CD14-positive monocyte (primary cell): Measurements from ENCODE around the gene ITPR2. TPM values are rescaled to one million over a fixed set of nuclear protein-coding genes. Genes with fewer than 3 reads are reported as not detected.

Experiments used
- DNase-seq, 3 donors: peaks; one replicate each; pipeline ENCODE4 v3.0.0-alpha.2; 2011 to 2022
- H2AFZ ChIP-seq: 2 replicates; pipeline ENCODE4 v1.6.0; 2012; ENCODE audit warnings: mild to moderate bottlenecking, low read depth, low read length, inconsistent platforms; ENCODE audit not compliant: insufficient read depth, poor library complexity, severe bottlenecking
- H3K27ac ChIP-seq, 2 donors: 1 replicate in 1 of 2; 2 replicates in 1 of 2; pipeline ENCODE4 v1.5.1; 2012 to 2013; ENCODE audit warnings: low read length in 2 of 2, control low read depth in 1 of 2, inconsistent platforms in 1 of 2, low read depth in 1 of 2, mild to moderate bottlenecking in 1 of 2
- H3K27me3 ChIP-seq, 2 donors: one replicate each; pipeline versions ENCODE4 v1.6.0 to v1.6.1; 2011 to 2013; ENCODE audit warnings: low read length in 2 of 2; ENCODE audit not compliant: control insufficient read depth in 2 of 2, insufficient read depth in 2 of 2
- H3K36me3 ChIP-seq, 2 donors: replicated peaks in 1 of 2; 1 replicate in 1 of 2; 2 replicates in 1 of 2; pipeline versions ENCODE4 v1.5.1 to v1.6.1; 2012 to 2013; ENCODE audit warnings: low read length in 2 of 2, control low read depth in 1 of 2, inconsistent platforms in 1 of 2, mild to moderate bottlenecking in 1 of 2; ENCODE audit not compliant: insufficient read depth in 2 of 2, control insufficient read depth in 1 of 2
- H3K4me1 ChIP-seq, 2 donors: 1 replicate in 1 of 2; 2 replicates in 1 of 2; pipeline versions ENCODE4 v1.5.1 to v1.6.1; 2012 to 2013; ENCODE audit warnings: low read length in 2 of 2, control low read depth in 1 of 2, inconsistent platforms in 1 of 2, mild to moderate bottlenecking in 1 of 2, moderate library complexity in 1 of 2; ENCODE audit not compliant: insufficient read depth in 2 of 2, control insufficient read depth in 1 of 2
- H3K4me2 ChIP-seq: replicated peaks from 2 replicates; pipeline ENCODE3; 2012; ENCODE audit warnings: low read length, moderate library complexity, mild to moderate bottlenecking; ENCODE audit not compliant: poor library complexity, severe bottlenecking; ENCODE audit errors: extremely low read depth
- H3K4me3 ChIP-seq, 3 experiments: fragments of 200-600 bp in 1 of 3; sonication (generic) in 1 of 3; replicated peaks in 1 of 3; 1 replicate in 2 of 3; 2 replicates in 1 of 3; pipeline ENCODE4 v1.5.1; 2011 to 2013; ENCODE audit warnings: low read length in 3 of 3, mild to moderate bottlenecking in 3 of 3, control low read depth in 2 of 3, low read depth in 2 of 3, inconsistent platforms in 1 of 3, moderate library complexity in 1 of 3
- H3K79me2 ChIP-seq: 2 replicates; pipeline ENCODE4 v1.6.0; 2012; ENCODE audit warnings: mild to moderate bottlenecking, control low read depth, inconsistent platforms, low read length, moderate library complexity; ENCODE audit not compliant: insufficient read depth
- H3K9ac ChIP-seq: 2 replicates; pipeline ENCODE4 v1.6.0; 2017; ENCODE audit warnings: low read length, mild to moderate bottlenecking; ENCODE audit not compliant: insufficient read depth, poor library complexity, severe bottlenecking
- H3K9me3 ChIP-seq, 2 donors: replicated peaks in 1 of 2; 1 replicate in 1 of 2; 2 replicates in 1 of 2; pipeline versions ENCODE4 v1.5.1 to v1.6.1; 2012 to 2013; ENCODE audit warnings: low read length in 2 of 2, control low read depth in 1 of 2; ENCODE audit not compliant: control insufficient read depth in 1 of 2, insufficient read depth in 1 of 2
- H4K20me1 ChIP-seq: 2 replicates; pipeline ENCODE4 v1.6.0; 2012; ENCODE audit warnings: mild to moderate bottlenecking, low read length, control low read depth, moderate library complexity; ENCODE audit not compliant: insufficient read depth
- H3K27ac Mint-ChIP-seq, 7 donors: one replicate each; pipeline ENCODE4 v1.8.0; 2020; ENCODE audit warnings: mild to moderate bottlenecking in 7 of 7, mixed read lengths in 7 of 7, moderate library complexity in 6 of 7, inconsistent platforms in 2 of 7
- H3K27me3 Mint-ChIP-seq, 3 donors: one replicate each; pipeline ENCODE4 v1.8.0; 2021 to 2022; ENCODE audit warnings: low read depth in 3 of 3, mild to moderate bottlenecking in 3 of 3, mixed read lengths in 3 of 3, moderate library complexity in 3 of 3, inconsistent platforms in 1 of 3
- H3K36me3 Mint-ChIP-seq, 2 donors: one replicate each; pipeline ENCODE4 v1.8.0; 2020; ENCODE audit warnings: mixed read lengths in 2 of 2, inconsistent platforms in 1 of 2, mild to moderate bottlenecking in 1 of 2
- H3K4me1 Mint-ChIP-seq: one replicate; pipeline ENCODE4 v1.8.0; 2020; ENCODE audit warnings: mild to moderate bottlenecking, mixed read lengths
- H3K4me3 Mint-ChIP-seq, 2 donors: one replicate each; pipeline ENCODE4 v1.8.0; 2020; ENCODE audit warnings: mild to moderate bottlenecking in 2 of 2, mixed read lengths in 2 of 2, moderate library complexity in 1 of 2
- H3K9me3 Mint-ChIP-seq, 7 donors: one replicate each; pipeline ENCODE4 v1.8.0; 2020 to 2022; ENCODE audit warnings: mixed read lengths in 7 of 7, mild to moderate bottlenecking in 6 of 7, moderate library complexity in 6 of 7, inconsistent platforms in 2 of 7
- CTCF ChIP-seq: fragments of 200-600 bp; IDR thresholded peaks from one replicate; pipeline ENCODE4 v1.8.0; 2022; ENCODE audit warnings: antibody characterized with exemption, mild to moderate bottlenecking
- WGBS: methylation state at CpG from one replicate; pipeline ENCODE4 v1.1.5; 2013; ENCODE audit warnings: missing lambda C conversion rate; ENCODE audit not compliant: insufficient coverage; 5-methylcytosine and 5-hydroxymethylcytosine counted together
- intact Hi-C, 2 donors: fragments of 100-400 bp; cut with micrococcal nuclease; formaldehyde crosslinking; loops; one replicate each; pipeline versions ENCODE4 v1.15.0 to v1.15.1; 2023
- polyA plus RNA-seq, 3 donors: library from polyadenylated mRNA; depleted of rRNA in 1 of 3; unstranded in 2 of 3; stranded (reverse) in 1 of 3; fragments of 300-500 nt in 2 of 3; fragments of >200 nt in 1 of 3; fragmentation: Illumina TruSeq in 2 of 3; gene quantifications; 1 replicate in 2 of 3; 2 replicates in 1 of 3; pipeline ENCODE4 v1.2.3, GENCODE V29; 2012 to 2021

The ITPR2 gene
- polyA plus RNA-seq, 3 donors = 2.7 to 6.4 (median 5.7) TPM

- H3K79me2 ChIP-seq = no peaks in the 10 kb centered on the region
- no peak overlapping the region for H3K9ac ChIP-seq
- peaks cover 0 to 1% (median 0%) of the 10 kb centered on the region in 3 donors for H3K27me3 Mint-ChIP-seq
- no peak overlapping the region for H3K27ac Mint-ChIP-seq
- H3K4me1 Mint-ChIP-seq = peaks cover 7% of the 10 kb centered on the region
- H3K36me3 Mint-ChIP-seq = no peaks in the 10 kb centered on the region
- no peak overlapping the region for H3K4me3 ChIP-seq
- H3K4me2 ChIP-seq = no peak overlapping the region
- H3K4me1 ChIP-seq = peaks cover 2 to 3% of the 10 kb centered on the region in 2 donors
- no peaks in the 10 kb centered on the region for H3K9me3 ChIP-seq
- peaks cover 0 to 2% of the 10 kb centered on the region in 2 donors for H3K27me3 ChIP-seq
- no peaks in the 10 kb centered on the region for H3K36me3 ChIP-seq
- H3K27ac ChIP-seq = no peak overlapping the region
- H4K20me1 ChIP-seq = no peaks in the 10 kb centered on the region
- intact Hi-C loops = no loop called here
- DNase-seq = no peak
- H3K9me3 Mint-ChIP-seq = peaks cover 0 to 1% (median 0%) of the 10 kb centered on the region in 7 donors
- H3K4me3 Mint-ChIP-seq = no peak overlapping the region
- TF ChIP-seq CTCF = no peak
- WGBS = 96% methylated on average over 4 of the region's 5 CpGs
- H2AFZ ChIP-seq = no peak overlapping the region
These were observed 8.1 kb upstream of the ITPR2 start for GRCh38 chr12:26841085-26841484.

GRCh38 chr12:26839512-26839911 lies 6.5 kb upstream of the ITPR2 start:
- Histone ChIP-seq H3K9me3 (no peaks in the 10 kb centered on the region), H3K4me1 (peaks cover under 1 to 2% of the 10 kb centered on the region in 2 donors), H3K4me3 (no peak overlapping the region), H3K27me3 (no peaks in the 10 kb centered on the region), H3K9ac (no peak overlapping the region), H2AFZ (no peak overlapping the region), H3K36me3 (no peaks in the 10 kb centered on the region), H3K79me2 (no peaks in the 10 kb centered on the region), H3K4me2 (no peak overlapping the region), H3K27ac (no peak overlapping the region), H4K20me1 (no peaks in the 10 kb centered on the region)
- H3K9me3 Mint-ChIP-seq = peaks cover 0 to 1% (median 0%) of the 10 kb centered on the region in 7 donors
- TF ChIP-seq CTCF = no peak
- H3K36me3 Mint-ChIP-seq = no peaks in the 10 kb centered on the region
- H3K4me3 Mint-ChIP-seq = no peak overlapping the region
- DNase-seq = no peak
- WGBS = 80% methylated on average over 1 of the region's 3 CpGs
- peaks cover 5% of the 10 kb centered on the region for H3K4me1 Mint-ChIP-seq
- H3K27me3 Mint-ChIP-seq = no peaks in the 10 kb centered on the region
- intact Hi-C loops = no loop called here
- no peak overlapping the region for H3K27ac Mint-ChIP-seq
